Adrenal gland (tissue), 5 donors: ENCODE data around the gene NELL2.

Experiments
- CTCF ChIP-seq, 6 experiments: fragments of 450-650 bp in 4 of 6; fragments of 200-600 bp in 2 of 6; sonication (generic) in 1 of 6; IDR thresholded peaks; 1 replicate in 5 of 6; 2 replicates in 1 of 6; pipeline versions ENCODE4 v1.5.1 to v1.8.0; 2016 to 2021; ENCODE audit warnings: antibody characterized with exemption in 6 of 6, mild to moderate bottlenecking in 2 of 6, moderate library complexity in 1 of 6
- POLR2A ChIP-seq, 2 donors: fragments of 450-650 bp; IDR thresholded peaks; one replicate each; pipeline ENCODE4 v1.6.1; 2017; ENCODE audit warnings: antibody characterized with exemption in 2 of 2, mild to moderate bottlenecking in 2 of 2, moderate library complexity in 1 of 2
- donor health status: DM: no; HTN: no; CAD: no.

- TF ChIP-seq CTCF (IDR thresholded peaks at IDR 0.05) = no peak
- TF ChIP-seq POLR2A (IDR thresholded peaks at IDR 0.05) = no peak
These were observed 365.6 kb downstream of the NELL2 start for GRCh38 chr12:44510510-44510909.
